DOHH2 (cell line): Measurements from ENCODE around the gene PLIN1.

Source experiments
- EZH2phosphoT487 ChIP-seq: fragments of 200-600 bp; sonication (generic); IDR thresholded peaks from 2 replicates; pipeline ENCODE4 v1.6.1; 2017; ENCODE audit warnings: borderline replicate concordance, mild to moderate bottlenecking, antibody characterized with exemption, low read length, moderate library complexity, mixed read lengths
- TF ChIP-seq, protein P1 (sequence below): fragments of 200-600 bp; sonication (generic); IDR thresholded peaks from one replicate; pipeline ENCODE4 v1.5.1; 2014; ENCODE audit warnings: antibody characterized with exemption, mild to moderate bottlenecking, low read depth, low read length; ENCODE audit not compliant: poor library complexity, severe bottlenecking

DNA sequence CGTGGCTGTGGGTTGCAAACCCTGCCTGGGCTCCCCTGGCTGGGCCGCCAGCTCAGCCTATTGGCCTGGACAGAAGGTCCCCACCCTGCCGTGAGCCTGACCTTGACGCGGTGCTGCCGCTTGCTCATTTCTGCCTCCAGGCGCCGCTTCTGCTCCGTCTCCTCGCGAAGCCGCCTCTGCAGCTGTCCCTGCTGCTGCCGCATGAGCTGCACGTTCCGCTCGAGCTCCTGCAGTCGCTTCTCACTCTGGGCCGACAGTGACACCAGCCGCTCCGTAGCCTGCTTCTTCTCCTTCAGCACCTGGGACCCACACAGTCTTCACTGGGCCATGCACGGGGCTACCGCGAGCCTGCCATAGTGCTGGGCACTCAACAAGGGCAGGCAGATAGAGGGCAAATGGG is 45.6 kb downstream of the PLIN1 start:
- TF ChIP-seq, protein P1, sequence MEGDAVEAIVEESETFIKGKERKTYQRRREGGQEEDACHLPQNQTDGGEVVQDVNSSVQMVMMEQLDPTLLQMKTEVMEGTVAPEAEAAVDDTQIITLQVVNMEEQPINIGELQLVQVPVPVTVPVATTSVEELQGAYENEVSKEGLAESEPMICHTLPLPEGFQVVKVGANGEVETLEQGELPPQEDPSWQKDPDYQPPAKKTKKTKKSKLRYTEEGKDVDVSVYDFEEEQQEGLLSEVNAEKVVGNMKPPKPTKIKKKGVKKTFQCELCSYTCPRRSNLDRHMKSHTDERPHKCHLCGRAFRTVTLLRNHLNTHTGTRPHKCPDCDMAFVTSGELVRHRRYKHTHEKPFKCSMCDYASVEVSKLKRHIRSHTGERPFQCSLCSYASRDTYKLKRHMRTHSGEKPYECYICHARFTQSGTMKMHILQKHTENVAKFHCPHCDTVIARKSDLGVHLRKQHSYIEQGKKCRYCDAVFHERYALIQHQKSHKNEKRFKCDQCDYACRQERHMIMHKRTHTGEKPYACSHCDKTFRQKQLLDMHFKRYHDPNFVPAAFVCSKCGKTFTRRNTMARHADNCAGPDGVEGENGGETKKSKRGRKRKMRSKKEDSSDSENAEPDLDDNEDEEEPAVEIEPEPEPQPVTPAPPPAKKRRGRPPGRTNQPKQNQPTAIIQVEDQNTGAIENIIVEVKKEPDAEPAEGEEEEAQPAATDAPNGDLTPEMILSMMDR = no peak
- no peak for TF ChIP-seq EZH2phosphoT487
